ENCODE results near the gene NDUFB11.

NDUFB11 gene

DNA sequence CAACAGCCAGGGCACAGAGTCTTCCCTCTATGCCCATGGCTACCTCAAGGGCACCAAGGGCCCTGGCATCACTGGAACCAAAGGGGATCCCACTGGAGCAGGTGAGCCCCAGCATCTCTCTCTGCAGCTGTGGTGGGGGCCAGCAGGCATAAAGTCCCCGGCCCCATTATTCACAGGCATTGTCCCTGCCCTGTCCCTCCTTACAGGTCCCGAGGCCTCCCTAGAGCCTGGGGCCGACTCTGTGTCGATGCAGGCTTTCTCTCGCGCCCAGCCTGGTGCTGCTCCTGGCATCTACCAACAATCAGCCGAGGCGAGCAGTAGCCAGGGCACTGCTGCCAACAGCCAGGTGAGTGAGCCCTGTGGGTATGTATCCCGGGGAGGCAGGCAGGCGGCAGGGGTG lies 36.8 kb upstream of the NDUFB11 start:
- no peak overlapping the region for H3K4me3 ChIP-seq (ENCODE audit: control insufficient read depth, low read depth, low read length)
- DNase-seq (ENCODE audit: low read depth): no peak
- TF ChIP-seq, protein P1, sequence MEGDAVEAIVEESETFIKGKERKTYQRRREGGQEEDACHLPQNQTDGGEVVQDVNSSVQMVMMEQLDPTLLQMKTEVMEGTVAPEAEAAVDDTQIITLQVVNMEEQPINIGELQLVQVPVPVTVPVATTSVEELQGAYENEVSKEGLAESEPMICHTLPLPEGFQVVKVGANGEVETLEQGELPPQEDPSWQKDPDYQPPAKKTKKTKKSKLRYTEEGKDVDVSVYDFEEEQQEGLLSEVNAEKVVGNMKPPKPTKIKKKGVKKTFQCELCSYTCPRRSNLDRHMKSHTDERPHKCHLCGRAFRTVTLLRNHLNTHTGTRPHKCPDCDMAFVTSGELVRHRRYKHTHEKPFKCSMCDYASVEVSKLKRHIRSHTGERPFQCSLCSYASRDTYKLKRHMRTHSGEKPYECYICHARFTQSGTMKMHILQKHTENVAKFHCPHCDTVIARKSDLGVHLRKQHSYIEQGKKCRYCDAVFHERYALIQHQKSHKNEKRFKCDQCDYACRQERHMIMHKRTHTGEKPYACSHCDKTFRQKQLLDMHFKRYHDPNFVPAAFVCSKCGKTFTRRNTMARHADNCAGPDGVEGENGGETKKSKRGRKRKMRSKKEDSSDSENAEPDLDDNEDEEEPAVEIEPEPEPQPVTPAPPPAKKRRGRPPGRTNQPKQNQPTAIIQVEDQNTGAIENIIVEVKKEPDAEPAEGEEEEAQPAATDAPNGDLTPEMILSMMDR (IDR thresholded peaks at IDR 0.05; ENCODE audit: control insufficient read depth, insufficient read depth, low read depth, low read length, missing control alignments): no peak

DNA sequence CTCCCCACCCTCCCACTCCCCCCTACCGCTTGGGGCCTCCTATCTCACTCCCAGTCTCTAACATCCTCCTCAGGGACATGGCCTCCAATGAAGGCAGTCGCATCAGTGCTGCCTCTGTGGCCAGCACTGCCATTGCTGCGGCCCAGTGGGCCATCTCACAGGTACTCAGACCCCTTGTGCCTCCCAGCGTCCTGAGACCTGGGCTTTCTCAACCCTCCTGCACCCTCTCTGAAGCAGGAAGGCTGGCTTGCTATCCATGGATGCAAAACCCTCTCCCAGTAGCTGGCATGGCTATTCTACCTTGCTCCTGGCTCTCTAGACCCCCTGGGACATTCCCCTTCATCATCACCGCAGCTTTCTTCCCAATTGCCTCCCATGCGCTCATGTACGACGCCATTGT lies 35.8 kb upstream of the NDUFB11 start:
- TF ChIP-seq, protein P1 (IDR thresholded peaks at IDR 0.05; ENCODE audit: control insufficient read depth, insufficient read depth, low read depth, low read length, missing control alignments): no peak
- H3K4me3 ChIP-seq (ENCODE audit: control insufficient read depth, low read depth, low read length): no peak overlapping the region
- no peak for DNase-seq (ENCODE audit: low read depth)

DNA sequence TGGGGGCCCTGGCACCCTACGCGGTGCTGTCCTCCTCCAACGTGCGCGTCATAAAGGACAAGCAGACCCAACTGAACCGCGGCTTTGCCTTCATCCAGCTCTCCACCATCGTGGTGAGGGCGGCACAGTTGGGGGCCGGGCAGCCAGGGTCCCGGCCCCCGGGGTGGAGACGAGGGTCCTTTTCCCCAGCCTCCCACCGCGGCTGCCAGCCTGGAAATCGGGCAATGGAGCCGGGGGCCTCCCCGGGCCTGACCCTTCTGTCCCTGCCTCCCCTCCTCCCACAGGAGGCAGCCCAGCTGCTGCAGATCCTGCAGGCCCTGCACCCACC lies 35.4 kb upstream of the NDUFB11 start:
- no peak for DNase-seq (ENCODE audit: low read depth)
- no peak overlapping the region for H3K4me3 ChIP-seq (ENCODE audit: control insufficient read depth, low read depth, low read length)
- TF ChIP-seq, protein P1 (IDR thresholded peaks at IDR 0.05; ENCODE audit: control insufficient read depth, insufficient read depth, low read depth, low read length, missing control alignments): no peak

DNA sequence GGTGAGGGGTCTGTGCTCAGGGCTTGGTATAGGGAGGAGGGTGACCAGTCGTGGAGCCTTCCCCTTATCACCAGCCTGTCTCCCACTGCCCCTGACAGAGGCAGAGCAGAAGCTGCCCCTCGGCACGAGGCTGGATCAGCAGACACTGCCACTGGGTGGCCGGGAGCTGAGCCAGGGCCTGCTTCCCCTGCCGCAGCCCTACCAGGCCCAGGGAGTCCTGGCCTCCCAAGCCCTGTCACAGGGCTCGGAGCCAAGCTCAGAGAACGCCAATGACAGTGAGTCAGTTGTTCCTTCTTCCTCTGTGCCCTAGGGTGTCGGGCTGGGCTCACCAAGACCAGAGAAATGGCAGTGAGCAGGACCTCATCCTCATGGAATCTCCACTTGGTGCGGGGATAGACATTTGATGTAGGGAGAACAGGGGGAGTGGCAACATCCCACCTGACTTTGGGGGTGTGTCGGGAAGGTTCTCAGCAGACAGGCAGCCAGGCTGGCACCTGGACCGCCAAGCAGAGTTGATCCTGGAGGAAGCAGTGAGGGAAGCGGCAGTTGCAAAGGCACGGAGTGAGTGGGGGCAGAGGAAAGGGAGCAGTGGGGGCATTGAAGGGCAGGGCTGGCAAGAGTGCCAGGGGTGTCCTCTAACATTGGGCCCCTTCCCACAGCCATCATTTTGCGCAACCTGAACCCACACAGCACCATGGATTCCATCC lies 34.9 kb upstream of the NDUFB11 start:
- DNase-seq (ENCODE audit: low read depth): no peak
- TF ChIP-seq, protein P1 (IDR thresholded peaks at IDR 0.05; ENCODE audit: control insufficient read depth, insufficient read depth, low read depth, low read length, missing control alignments): no peak
- H3K4me3 ChIP-seq (ENCODE audit: control insufficient read depth, low read depth, low read length): no peak overlapping the region

DNA sequence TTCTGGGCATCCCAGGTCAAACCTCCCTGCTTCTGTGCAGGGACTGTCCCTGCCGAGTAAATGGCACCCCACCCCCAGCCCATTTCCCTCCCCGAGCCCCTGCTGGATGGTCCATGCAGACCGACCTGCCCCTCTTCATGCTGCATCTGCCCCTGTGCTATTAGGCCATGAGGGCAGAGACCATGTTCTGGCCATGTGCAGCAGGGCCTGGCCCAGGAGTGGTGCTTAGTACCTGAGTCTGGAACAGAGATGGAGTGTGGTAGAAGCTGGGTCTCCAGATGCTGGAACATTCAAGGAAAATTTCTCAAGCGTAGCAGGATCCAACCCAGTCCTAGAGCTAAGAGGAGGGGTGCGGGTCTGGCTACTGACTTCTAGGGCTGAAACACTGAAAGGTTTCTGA lies 33.8 kb upstream of the NDUFB11 start:
- no peak overlapping the region for H3K4me3 ChIP-seq (ENCODE audit: control insufficient read depth, low read depth, low read length)
- TF ChIP-seq, protein P1 (IDR thresholded peaks at IDR 0.05; ENCODE audit: control insufficient read depth, insufficient read depth, low read depth, low read length, missing control alignments): no peak
- DNase-seq (ENCODE audit: low read depth): no peak

DNA sequence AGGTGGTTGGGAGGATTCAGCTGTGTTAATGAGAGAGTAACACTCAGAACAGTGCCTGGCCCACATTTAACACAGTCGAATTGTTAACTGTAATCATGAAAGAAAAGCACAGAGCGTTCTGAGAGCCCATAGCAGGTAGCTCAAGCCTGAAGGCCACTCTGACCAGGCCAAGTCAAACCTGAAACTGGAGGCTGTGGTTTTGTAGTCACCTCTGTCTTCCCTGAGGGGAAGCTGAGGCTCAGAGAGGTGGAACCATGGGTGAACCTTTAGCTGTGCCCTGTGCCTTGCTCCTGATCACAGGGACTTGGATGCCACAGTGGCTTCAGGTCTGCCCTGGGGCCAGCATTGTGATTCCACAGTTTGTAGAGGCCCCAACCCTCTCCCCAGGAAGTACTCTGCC lies 32.6 kb upstream of the NDUFB11 start:
- TF ChIP-seq, protein P1 (IDR thresholded peaks at IDR 0.05; ENCODE audit: control insufficient read depth, insufficient read depth, low read depth, low read length, missing control alignments): no peak
- no peak for DNase-seq (ENCODE audit: low read depth)
- H3K4me3 ChIP-seq (ENCODE audit: control insufficient read depth, low read depth, low read length): no peak overlapping the region
